ENCODE data around the gene CHPT1. TPM values are rescaled to one million over a fixed set of nuclear protein-coding genes. Genes with fewer than 3 reads are reported as not detected.

Gene CHPT1
- total RNA-seq, 4 donors from 2014 or later: 47.3 to 130 (median 49.6) TPM

DNA sequence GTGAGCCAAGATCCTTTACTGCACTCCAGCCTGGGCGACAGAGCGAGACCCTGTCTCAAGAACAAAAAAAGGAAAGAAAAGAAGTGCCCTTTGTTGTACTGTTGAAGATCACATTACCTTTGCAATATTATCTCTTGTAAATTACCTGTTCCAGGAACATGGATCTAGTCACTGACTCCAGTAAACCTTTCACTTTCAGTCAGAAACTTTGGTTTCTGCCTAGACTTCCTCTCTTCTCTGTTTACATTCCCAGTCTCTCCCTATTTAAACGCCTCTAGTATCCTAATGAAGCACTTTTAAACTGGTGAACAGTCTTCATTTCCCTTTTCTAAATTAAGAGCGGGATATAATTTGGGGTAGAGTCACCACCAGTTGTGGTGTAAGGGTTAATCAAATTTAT lies 12.8 kb downstream of the CHPT1 start:
- H3K27me3 ChIP-seq: no peaks in the 10 kb centered on the region
- 77 to 88% methylated on average over 1 to 4 of the region's 4 CpGs for WGBS, 2 donors (ENCODE audit: low coverage in 1 of 2)
- TF ChIP-seq POLR2AphosphoS5 (IDR thresholded peaks at IDR 0.05): no peak
- TF ChIP-seq, protein P1, sequence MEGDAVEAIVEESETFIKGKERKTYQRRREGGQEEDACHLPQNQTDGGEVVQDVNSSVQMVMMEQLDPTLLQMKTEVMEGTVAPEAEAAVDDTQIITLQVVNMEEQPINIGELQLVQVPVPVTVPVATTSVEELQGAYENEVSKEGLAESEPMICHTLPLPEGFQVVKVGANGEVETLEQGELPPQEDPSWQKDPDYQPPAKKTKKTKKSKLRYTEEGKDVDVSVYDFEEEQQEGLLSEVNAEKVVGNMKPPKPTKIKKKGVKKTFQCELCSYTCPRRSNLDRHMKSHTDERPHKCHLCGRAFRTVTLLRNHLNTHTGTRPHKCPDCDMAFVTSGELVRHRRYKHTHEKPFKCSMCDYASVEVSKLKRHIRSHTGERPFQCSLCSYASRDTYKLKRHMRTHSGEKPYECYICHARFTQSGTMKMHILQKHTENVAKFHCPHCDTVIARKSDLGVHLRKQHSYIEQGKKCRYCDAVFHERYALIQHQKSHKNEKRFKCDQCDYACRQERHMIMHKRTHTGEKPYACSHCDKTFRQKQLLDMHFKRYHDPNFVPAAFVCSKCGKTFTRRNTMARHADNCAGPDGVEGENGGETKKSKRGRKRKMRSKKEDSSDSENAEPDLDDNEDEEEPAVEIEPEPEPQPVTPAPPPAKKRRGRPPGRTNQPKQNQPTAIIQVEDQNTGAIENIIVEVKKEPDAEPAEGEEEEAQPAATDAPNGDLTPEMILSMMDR (IDR thresholded peaks at IDR 0.05): no peak
- no peak for TF ChIP-seq EP300 (IDR thresholded peaks at IDR 0.05)
- no peak for TF ChIP-seq POLR2A (IDR thresholded peaks at IDR 0.05)
- no peaks in the 10 kb centered on the region for H3K9me3 ChIP-seq
- no peak overlapping the region for H3K4me3 ChIP-seq
- ATAC-seq: no peak
- H3K36me3 ChIP-seq: no peaks in the 10 kb centered on the region
- peaks cover 0 to 69% (median 13%) of the 10 kb centered on the region in 3 donors for H3K4me1 ChIP-seq
- H3K27ac ChIP-seq: no peak overlapping the region

DNA sequence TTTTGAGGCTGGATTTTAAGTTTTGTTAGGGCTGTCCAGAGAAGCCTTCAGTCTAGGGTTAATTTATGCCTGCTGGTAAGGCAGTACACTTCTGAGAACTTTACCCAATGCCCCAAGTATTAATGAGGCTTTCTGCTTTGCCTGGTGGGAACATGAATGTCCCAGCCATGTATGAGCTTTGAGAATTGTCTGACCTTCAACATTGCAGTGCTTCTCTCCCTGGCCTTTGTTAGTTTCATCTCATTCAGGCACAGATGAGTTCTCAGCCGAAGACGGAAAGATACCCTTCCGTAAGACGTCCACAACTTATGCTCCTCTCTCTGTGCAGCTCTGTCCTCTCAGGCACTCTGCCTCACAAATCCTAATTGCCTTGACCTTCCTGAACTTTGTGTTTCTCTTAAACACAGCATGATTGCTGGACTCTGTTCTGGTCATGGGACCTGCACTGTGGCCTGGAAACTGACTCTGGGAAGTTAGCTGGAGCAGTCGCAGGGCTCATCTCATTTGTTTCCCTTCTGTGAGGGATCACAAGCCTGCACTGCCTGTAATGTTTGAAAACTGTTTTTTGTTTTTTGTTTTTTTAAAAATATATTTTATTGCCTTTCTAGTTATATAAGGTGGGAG lies 15.7 kb downstream of the CHPT1 start:
- H3K4me1 ChIP-seq: peaks cover 0 to 48% (median 13%) of the 10 kb centered on the region in 3 donors
- TF ChIP-seq POLR2AphosphoS5 (IDR thresholded peaks at IDR 0.05): no peak
- TF ChIP-seq, protein P1 (IDR thresholded peaks at IDR 0.05): no peak
- H3K36me3 ChIP-seq: peaks cover 0 to 10% of the 10 kb centered on the region in 2 donors
- H3K27me3 ChIP-seq: no peaks in the 10 kb centered on the region
- peak overlapping the region; percentile 29 to 54 (median 46) for H3K27ac ChIP-seq
- 29 to 55% methylated on average over 1 to 5 of the region's 5 CpGs for WGBS, 2 donors (ENCODE audit: low coverage in 1 of 2)
- H3K9me3 ChIP-seq: no peaks in the 10 kb centered on the region
- H3K4me3 ChIP-seq: no peak overlapping the region
- ATAC-seq: peak; percentile 79

DNA sequence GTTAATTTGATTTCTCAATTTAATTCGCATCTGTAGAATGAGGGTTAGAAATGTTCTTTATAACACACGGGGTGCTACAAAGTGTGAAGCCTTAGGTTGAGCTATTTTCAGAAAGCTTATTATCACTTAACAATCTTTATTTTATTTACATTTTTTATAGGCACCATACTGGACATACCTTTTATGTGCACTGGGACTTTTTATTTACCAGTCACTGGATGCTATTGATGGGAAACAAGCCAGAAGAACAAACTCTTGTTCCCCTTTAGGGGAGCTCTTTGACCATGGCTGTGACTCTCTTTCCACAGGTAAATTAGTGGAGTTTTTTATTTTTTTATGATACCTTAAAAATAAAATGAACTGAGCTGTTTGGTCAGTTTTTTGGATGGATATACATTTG lies 16.5 kb downstream of the CHPT1 start:
- H3K27ac ChIP-seq: peak overlapping the region in 1 of 4 donors; percentile 26
- H3K27me3 ChIP-seq: no peaks in the 10 kb centered on the region
- H3K36me3 ChIP-seq: peaks cover 0 to 16% of the 10 kb centered on the region in 2 donors
- no peak for TF ChIP-seq POLR2A (IDR thresholded peaks at IDR 0.05)
- no peak for TF ChIP-seq EP300 (IDR thresholded peaks at IDR 0.05)
- no peak for TF ChIP-seq POLR2AphosphoS5 (IDR thresholded peaks at IDR 0.05)
- TF ChIP-seq, protein P1 (IDR thresholded peaks at IDR 0.05): no peak
- 67 to 83% methylated on average over 2 of the region's 2 CpGs for WGBS, 2 donors (ENCODE audit: low coverage in 1 of 2)
- H3K4me3 ChIP-seq: no peak overlapping the region
- H3K9me3 ChIP-seq: no peaks in the 10 kb centered on the region
- ATAC-seq: no peak
- peaks cover 0 to 48% (median 13%) of the 10 kb centered on the region in 3 donors for H3K4me1 ChIP-seq

DNA sequence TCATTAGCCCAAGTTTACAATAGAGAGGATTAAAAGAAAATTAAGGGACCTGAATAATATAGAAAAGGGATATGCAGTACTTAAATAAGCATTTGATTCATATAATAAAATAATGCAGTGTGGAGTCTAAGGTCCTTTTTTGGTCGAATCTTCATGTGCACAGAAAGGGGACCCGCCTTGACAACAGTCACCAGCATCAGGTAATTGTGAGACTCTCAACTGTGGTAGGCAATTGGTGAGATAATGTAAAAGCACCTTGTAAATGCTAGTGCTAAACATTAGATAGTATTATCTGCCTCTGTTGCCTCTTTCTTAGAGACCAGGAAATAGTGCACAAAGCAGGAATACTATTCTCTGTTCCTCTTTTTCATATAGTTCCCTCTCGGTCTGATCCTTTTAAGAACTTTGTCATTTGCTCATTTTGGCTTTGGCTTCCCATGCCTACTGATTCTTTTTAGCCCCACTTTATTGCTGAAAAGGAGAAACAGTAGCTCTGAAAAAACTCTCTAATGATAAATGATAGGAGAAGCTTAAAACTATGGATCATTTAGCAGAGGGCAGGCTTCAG lies 17.5 kb downstream of the CHPT1 start:
- no peaks in the 10 kb centered on the region for H3K27me3 ChIP-seq
- TF ChIP-seq, protein P1 (IDR thresholded peaks at IDR 0.05): no peak
- TF ChIP-seq POLR2A (IDR thresholded peaks at IDR 0.05) (no peak), EP300 (IDR thresholded peaks at IDR 0.05) (no peak), POLR2AphosphoS5 (IDR thresholded peaks at IDR 0.05) (no peak)
- WGBS, 2 donors (ENCODE audit: low coverage in 1 of 2): 76 to 91% methylated on average over 3 of the region's 3 CpGs
- H3K4me1 ChIP-seq: peaks cover 0 to 41% (median 8%) of the 10 kb centered on the region in 3 donors
- no peak overlapping the region for H3K4me3 ChIP-seq
- H3K36me3 ChIP-seq: peaks cover 0 to 16% of the 10 kb centered on the region in 2 donors
- ATAC-seq: no peak
- no peak overlapping the region for H3K27ac ChIP-seq
- no peaks in the 10 kb centered on the region for H3K9me3 ChIP-seq

DNA sequence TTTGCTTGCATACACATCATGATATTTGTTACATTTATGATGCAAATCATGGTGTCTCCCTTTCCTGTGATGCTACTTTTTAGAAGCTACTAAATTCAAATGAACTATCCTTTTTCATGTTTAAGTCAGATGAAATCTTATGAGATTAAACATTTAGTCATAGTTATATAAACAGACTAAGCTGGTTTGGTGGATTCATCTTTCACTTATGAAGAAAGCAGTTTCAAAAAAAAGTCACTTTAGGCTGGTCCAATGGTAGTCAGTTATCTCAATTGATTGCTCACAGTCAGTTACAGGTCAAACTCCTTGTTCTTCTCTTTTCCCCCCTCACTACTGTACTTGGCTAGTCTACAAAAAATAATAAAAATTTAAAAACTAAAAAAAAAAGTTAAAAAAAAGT lies 22.1 kb downstream of the CHPT1 start:
- Histone ChIP-seq H3K27ac (no peak overlapping the region), H3K4me1 (peaks cover 0 to 8% (median 0%) of the 10 kb centered on the region in 3 donors), H3K27me3 (no peaks in the 10 kb centered on the region), H3K36me3 (peaks cover 0 to 49% of the 10 kb centered on the region in 2 donors), H3K9me3 (no peaks in the 10 kb centered on the region), H3K4me3 (no peak overlapping the region)
- TF ChIP-seq, protein P1 (IDR thresholded peaks at IDR 0.05): no peak
- TF ChIP-seq POLR2AphosphoS5 (IDR thresholded peaks at IDR 0.05) (no peak), POLR2A (IDR thresholded peaks at IDR 0.05) (no peak), EP300 (IDR thresholded peaks at IDR 0.05) (no peak)
- ATAC-seq: no peak

All from gastroesophageal sphincter (tissue), 4 donors.